NCI-H2196 treated with DMSO at 0.1 percent for 48 hours (cell line): Measurements from ENCODE around the gene IL17RE.
"Not testable (repeated sequence)": the region's sequence is repeated elsewhere in the genome, so short reads cannot be mapped to it uniquely, and the experiment has no call there.

ENCODE experiments used
- DNase-seq: peaks from one replicate; lab custom pipeline; 2025; ENCODE audit not compliant: unreplicated experiment; lab: John Stamatoyannopoulos, UW

IL17RE gene

DNA sequence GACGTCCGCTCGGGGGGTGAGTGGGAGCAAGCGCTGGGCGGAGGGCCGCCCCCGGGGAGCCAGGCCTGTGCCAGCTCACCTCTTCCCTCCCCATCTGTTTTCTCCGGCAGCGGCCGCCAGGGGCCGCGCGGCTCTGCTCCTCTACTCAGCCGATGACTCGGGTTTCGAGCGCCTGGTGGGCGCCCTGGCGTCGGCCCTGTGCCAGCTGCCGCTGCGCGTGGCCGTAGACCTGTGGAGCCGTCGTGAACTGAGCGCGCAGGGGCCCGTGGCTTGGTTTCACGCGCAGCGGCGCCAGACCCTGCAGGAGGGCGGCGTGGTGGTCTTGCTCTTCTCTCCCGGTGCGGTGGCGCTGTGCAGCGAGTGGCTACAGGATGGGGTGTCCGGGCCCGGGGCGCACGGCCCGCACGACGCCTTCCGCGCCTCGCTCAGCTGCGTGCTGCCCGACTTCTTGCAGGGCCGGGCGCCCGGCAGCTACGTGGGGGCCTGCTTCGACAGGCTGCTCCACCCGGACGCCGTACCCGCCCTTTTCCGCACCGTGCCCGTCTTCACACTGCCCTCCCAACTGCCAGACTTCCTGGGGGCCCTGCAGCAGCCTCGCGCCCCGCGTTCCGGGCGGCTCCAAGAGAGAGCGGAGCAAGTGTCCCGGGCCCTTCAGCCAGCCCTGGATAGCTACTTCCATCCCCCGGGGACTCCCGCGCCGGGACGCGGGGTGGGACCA, 30.4 kb downstream of the IL17RE start:
- peak; percentile 45 for DNase-seq

DNA sequence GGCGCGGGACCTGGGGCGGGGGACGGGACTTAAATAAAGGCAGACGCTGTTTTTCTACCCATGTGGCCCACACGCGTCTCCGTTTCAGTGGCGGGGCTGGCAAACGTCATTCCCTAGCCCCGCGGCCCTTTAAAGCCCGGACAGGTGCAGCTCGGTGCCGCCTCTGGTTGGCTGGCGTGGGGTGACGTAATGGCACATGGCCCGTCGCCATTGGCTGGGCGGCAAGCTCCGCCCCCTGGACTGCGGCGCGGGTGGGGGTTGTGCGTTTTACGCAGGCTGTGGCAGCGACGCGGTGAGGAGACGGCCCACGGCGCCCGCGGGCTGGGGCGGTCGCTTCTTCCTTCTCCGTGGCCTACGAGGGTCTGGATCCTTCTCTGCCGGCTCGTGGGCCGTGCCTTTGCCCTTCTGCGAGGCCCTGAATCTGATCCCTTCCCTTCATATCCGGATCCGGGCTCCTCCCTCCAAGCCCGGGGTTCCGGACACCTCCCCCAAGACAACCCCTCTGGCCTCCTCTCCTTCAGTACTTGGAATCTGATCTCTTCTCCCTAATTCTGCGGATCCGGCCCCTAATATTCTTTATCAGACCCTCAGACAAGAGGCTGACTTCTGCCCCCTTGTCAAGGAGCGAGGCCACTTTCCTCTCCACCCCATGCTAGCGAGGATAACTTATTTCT, 31.1 kb downstream of the IL17RE start, which contains the start of gene CRELD1:
Gene CRELD1 (plus strand): TSS at position 274 of the 674 bp plus-strand sequence. CDS start 605 bp downstream, outside the sequence.
- DNase-seq: peak; percentile 69

DNA sequence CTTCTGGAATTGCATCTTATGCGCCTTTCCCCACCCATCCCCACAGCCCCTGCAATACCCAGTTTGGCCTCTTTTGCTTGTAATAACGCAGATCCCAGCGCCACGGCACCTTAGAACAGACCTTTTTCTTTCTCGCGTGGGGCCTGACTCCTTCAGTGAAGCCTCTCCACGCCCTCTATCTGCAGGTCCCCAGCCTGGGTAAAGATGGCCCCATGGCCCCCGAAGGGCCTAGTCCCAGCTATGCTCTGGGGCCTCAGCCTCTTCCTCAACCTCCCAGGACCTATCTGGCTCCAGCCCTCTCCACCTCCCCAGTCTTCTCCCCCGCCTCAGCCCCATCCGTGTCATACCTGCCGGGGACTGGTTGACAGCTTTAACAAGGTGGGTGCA, 31.6 kb downstream of the IL17RE start:
- no peak for DNase-seq

DNA sequence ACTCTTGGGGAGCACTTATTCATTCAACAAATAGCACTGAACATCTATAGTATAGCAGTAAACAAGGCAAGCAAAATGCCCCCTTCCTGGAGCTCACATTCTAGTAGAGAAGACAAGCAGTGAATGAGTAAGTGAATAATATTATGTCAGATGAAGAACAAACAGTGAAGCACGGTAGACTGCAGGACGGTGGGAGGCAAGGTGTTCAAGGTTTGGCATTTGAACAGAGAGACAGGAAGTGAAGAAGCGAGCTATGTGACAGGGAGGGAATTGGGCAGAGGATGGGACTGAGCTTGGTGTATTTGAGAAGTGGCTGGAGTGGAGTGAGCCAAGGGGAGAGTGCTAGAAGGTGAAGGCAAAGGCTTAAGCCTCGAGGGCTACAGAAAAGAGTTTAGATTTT, 32.3 kb downstream of the IL17RE start:
- DNase-seq: no peak

DNA sequence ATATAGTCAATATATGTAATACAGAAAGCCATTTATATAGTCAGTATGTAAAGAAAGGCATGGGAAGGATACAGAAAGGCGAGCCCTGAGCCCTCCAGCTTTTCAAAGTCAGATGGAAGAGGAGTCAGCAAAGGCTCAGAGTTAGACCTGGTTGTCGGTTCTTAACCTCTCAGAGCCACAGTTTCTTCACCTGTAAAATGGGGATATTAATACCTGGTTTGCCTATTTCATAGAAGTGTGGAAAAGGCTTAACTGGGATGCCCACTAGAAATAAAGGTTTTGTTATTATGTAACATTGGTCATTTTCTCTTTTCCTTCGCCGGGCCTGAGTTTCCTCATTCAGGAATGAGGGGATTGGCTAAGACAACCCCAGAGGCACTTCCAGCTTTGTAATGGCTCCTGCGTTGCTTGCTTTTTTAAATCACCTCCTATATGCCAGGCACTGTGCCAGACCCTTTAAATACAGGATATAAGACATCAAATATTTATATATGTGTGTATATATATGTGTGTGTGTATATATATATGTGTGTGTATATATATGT, 33.4 kb downstream of the IL17RE start:
- DNase-seq: no peak

DNA sequence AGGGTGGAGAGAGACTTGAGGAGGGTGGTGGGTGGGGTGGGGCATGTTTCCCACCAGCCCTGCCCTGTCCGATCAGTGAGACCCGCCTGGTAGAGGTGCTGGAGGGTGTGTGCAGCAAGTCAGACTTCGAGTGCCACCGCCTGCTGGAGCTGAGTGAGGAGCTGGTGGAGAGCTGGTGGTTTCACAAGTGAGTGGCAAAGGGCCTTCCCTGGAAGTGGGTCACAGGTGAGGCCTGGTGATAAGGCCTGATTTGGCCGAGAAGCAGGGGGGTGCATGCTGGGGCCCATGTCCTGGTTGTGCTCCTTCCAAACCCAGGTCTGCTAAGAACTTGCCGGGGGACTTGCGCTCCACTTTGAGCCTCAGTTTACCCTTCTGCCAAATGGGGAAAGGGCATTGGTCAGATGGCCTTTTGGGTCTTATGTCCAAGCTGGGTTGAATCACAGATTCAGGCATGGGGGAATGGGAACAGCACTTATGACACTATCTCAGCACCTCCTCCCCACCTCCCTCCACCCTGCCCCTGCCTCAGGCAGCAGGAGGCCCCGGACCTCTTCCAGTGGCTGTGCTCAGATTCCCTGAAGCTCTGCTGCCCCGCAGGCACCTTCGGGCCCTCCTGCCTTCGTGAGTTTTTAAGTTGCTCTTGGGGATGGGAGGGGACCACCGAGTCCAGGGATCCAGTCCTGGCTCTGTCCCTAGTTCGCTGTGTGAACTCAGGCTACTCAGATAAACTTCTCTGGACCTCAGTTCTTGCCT, 35.0 kb downstream of the IL17RE start:
- no peak for DNase-seq

DNA sequence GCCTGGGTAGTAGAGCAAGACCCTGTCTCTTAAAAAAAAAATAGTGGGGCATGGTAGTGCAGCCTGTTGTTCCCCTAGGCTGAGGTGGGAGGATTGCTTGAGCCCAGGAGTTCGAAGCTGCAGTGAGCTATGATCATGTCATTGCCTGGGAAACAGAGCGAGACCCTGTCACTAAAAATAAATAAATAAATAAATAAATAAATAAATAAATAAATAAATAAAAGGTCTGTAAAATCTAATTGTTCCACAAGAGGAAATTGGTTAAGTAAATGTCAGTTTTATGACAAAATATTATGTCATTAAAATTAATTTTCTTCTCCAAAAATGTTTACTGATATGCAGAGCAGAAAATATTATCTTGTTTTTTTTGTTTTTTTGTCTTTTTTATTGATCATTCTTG, 36.3 kb downstream of the IL17RE start:
- no peak for DNase-seq

DNA sequence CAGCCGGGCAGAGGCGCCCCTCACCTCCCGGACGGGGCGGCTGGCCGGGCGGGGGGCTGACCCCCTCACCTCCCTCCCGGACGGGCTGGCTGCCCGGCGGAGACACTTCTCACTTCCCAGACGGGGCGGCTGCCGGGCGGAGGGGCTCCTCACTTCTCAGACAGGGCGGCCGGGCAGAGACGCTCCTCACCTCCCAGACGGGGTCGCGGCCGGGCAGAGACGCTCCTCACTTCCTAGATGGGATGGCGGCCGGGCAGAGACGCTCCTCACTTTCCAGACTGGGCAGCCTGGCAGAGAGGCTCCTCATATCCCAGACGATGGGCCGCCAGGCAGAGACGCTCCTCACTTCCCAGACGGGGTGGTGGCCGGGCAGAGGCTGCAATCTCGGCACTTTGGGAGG, 37.3 kb downstream of the IL17RE start:
- DNase-seq: not testable (repeated sequence)

DNA sequence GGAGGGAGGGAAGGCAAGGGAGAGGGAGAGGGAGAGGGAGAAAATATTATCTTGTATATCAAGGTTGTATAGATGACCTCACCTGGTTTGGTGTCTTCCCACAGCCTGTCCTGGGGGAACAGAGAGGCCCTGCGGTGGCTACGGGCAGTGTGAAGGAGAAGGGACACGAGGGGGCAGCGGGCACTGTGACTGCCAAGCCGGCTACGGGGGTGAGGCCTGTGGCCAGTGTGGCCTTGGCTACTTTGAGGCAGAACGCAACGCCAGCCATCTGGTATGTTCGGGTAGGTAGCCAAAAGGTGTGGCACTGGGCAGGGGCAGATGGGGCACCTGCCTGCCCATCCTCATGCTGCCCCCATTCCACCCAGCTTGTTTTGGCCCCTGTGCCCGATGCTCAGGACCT, 38.1 kb downstream of the IL17RE start:
- DNase-seq: no peak

DNA sequence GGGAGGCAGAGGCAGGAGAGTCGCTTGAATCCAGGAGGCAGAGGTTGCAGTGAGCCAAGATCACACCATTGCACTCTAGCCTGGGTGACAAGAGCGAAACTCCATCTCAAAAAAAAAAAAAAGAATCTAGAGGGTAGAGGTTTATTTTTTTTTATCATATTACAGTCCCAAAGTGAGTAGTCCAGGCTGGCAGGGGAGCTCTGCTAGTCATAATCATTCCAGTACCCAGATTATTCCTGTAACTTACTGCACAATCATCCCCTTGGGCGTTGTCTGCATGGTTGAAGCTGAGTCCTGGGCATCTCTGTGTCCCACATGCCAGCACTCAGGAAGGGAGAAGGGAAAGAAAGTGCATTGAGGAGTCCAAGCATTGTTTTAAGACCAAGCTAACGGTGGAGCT, 39.5 kb downstream of the IL17RE start:
- DNase-seq: no peak

DNA sequence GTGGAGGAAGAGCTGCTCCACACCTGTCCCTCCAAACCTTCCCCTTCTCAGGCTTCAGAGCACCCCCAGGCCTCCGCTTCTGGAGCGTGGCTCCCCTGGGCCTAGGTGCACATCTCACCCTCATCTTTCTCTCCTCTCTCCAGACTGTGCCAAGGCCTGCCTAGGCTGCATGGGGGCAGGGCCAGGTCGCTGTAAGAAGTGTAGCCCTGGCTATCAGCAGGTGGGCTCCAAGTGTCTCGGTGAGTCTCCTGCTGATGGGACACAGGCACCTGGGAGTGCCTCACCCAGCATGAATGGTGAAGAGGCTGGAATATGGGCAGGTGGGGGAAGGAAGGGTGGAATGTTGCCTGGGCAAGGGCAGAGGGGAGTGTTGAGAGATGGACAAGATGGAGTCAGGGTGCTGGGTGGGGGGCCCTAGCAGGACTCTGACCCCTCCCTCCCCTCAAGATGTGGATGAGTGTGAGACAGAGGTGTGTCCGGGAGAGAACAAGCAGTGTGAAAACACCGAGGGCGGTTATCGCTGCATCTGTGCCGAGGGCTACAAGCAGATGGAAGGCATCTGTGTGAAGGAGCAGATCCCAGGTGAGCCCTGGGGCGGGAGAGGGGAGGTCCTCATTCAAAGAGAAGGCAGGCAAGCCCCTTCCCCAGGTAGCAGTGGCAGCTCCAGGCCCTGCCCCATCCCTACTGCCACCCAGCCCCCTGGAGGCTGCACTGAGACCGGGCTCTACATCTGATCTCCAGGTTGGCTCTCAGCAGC, 40.5 kb downstream of the IL17RE start:
- DNase-seq: no peak

DNA sequence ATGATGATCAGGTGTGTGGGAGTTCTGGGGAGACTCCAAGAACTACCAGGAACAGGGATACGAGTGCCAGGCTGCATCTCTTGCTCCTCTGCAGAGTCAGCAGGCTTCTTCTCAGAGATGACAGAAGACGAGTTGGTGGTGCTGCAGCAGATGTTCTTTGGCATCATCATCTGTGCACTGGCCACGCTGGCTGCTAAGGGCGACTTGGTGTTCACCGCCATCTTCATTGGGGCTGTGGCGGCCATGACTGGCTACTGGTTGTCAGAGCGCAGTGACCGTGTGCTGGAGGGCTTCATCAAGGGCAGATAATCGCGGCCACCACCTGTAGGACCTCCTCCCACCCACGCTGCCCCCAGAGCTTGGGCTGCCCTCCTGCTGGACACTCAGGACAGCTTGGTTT, 41.6 kb downstream of the IL17RE start:
- DNase-seq: no peak

DNA sequence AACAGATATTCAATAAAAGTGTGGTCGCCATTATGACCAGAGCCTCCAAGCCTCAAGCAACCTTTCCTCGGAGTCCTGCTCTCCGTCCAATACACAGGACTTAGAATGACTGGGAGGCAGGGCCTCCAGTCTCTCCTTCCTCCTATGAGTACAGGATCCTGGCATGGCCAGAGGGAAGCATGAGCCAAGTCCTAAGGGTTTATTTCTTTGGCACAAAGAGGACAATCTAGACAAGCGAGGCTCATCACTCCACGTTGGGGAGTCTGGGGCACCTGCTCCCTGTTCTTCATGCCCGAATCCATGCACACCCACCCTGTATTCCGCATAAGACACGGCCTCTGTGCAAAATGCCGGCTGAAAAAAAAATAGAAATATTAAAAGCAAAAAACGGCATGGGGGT, 42.7 kb downstream of the IL17RE start:
- DNase-seq: no peak

DNA sequence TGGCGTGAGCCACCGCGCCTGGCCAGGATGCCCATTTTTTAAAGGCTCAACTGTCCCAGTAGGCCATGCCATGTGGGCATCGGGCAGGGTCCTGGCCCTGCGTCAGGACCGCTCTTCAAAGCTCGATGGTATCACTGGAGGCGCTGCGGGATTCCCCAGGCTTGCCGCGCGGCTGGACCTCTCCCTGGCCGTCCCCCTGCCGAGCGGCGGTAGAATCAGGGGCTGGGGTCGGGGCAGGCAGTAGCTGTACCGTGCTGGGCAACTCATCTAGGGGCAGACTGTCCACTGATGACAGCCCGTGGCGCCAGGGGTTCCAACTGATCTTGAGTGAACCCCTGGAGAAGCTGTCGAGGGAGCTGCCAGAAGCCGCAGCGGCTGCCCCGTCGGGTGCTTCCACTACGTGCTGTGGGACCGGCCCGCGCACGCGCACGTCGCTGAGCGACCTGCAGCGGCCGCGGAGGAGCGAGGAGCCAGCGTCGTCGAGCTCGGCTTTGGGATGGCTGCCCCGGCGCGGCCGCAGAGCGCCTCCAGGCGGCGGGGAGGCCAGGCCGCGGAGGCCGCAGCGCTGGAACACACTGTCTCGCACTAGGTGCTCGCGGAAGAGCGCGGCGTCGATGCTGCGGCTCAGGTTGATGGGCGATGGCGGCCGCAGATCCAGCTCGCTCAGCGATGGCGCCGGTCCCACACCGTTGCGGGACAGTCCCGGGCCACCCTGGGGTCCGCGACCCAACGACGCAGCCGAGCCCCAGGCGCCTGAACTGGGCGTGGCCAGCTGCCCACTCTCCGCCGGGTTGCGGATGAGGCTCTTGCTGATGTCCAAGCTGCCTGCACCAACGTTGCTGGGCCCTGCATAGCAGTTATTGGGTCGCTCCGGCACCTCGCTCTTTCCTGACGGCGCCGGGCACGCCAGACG, 43.7 kb downstream of the IL17RE start:
- DNase-seq: no peak

DNA sequence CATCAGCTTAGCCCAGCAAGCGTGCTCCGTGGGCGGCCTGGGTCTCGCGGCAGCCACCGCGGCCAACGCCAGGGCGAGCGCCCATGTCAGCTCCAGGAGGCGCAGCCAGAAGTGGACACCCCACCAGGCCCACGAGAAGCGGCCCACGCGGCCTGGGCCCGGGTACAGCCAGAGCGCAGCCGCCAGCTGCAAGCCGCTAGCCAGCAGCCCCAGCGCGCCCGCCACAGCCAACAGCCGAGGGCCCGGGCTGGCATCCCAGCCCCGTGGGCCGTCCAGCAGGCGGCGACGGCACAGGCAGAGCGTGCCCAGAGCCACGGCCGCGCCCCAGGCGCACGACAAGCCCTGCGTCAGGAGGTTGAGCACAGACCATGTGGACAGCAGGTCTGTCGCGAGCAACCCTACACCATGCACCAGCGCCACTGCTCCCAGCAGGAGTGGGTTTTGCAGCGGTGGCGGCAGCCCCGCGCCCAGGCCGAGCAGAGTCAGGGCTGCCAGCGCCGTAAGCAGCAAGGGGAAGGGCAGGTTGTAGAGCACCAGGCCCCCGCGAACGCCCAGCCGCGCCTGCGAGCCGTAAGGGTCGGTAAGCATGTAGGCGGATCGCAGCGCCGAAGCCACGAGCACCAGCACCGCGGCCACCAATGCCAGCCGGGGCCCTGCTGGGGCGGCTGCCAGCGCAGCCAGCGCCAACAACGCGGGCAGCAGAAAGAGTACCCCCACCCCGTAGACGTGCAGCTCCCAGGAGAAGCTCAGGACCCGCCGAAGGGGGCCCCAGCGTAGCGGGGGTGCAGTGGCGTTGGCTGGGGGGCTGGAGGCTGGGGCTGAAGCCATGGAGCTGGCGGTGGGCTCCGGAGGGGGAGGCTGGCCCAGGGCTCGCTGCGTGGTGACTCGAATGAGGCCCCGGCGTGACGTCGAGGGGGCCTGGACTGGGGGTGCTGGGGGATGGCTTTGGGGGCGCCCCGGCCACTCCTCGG, 44.7 kb downstream of the IL17RE start:
- no peak for DNase-seq

DNA sequence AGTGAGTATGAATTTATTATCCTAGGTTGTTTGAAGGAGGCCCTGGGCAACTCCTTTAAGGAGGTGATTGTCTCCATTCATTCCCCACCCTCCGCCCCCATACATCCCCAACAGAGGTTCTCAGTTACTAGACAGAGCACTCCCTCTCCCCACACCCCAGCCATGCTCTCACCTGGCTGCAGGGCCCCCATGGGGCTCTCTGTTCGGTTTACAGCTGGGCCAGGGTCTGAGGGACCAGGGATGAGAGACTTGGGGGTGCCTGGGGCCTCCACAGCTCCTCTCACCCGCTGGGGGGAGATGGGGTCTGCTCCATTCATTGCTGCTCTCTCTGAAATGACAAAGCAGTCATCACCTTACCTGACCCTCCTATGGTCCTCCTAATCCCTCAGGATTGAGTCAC, 45.9 kb downstream of the IL17RE start:
- no peak for DNase-seq

DNA sequence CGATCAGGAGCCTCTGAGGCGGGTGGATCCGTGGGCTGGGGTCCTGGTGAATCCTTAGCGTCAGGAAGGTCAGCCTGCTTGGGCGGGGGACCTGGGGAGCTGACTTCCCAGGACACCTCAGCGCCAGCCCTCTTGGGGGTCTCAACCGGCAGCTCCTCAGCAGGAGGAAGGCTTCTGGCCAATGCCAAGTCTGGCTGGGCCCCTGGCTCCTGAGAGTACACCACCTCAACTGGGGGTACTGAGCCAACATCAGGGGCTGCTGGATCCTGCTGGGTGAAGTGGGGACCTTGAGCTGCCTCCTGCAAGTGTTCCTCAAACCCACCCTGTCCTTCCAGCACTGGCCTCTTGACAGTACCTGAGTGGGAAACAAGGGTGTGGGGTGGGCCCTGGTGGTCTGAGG, 46.5 kb downstream of the IL17RE start:
- DNase-seq: no peak

DNA sequence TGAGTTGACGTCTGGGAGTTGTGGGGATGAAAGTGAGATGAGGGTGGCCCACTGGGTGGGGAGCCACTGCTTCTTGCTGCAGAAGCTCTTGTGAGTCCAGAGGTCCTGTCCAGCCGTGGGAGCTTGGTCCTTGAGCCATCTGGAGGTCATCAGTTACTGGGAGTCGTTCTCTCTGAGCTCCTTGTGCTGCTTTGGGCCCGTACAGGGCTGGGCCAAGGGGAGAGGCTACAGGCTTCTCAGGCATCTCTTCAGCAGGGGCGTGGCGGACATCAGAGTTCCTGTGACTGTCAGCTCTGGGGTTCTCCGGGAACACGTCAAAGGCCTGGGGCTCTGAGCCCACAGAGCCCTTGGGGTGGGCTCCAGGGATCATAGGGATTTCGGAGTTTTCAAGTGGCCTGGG, 47.0 kb downstream of the IL17RE start:
- no peak for DNase-seq

DNA sequence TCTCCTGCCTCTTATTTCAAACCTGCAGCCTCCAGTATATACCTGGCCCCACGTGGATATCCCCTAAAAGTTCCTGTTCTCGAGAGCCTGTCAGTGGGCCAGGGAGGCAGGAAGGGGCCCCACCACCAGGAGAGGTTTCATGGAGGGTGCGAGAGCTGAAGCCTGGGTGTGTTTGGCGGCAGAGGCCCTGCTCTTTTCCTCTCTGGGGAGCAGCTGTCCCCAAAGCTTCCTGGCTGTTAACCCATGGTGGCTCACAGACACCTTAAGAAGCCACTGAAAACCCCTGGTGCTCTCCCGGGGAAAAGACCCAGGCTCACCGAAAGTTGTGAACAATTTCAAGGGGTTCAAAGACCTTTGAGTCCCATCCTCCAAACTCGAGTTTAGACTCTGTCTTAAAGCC, 48.5 kb downstream of the IL17RE start:
- DNase-seq: no peak
